Fibroblast of gingiva (primary cell): ENCODE results near the gene TENM4.
"Not testable (repeated sequence)": the region's sequence is repeated elsewhere in the genome, so short reads cannot be mapped to it uniquely, and the experiment has no call there.

Experiments
- DNase-seq: peaks from one replicate; pipeline ENCODE4 v3.0.0-alpha.2; 2011; ENCODE audit warnings: low read depth

Gene TENM4

DNA sequence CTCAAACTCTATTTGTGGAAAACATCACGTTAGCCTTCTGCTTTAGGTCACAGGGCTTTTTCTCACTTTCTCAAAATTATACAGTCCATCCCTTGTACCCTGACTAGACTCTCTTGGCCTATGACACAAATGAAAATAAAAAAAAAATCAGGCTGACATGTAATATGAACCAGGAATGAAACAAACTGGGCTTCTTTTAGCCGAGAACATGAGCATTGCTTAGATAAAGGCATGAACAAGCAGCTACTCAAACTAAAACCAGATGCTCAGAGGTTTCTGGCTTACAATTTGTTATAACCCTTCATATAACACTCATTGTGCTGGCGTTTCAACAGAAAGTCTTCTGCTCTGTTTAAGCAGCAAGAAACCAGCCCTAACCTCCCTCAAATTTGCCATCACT lies 600.6 kb downstream of the TENM4 start:
- DNase-seq, result peak; percentile 89

DNA sequence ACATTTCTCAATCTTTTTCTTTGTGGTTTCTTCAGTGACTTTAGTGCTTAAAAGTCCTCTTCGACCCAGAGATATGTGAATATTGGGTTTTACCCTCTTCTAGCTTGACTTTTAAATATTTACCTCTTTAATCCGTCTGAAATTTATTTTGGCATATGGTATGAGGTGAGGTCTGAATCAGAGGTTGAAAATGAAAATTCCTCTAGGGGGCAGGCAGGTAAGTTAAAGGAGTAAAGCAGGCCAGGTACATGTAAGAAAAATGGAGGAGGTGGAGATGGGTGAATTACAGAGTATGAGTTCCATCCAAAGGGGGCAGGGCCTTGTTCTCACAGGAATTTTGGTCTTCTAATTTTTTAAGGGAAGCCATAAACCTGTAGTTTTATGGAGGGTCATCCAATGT lies 602.4 kb downstream of the TENM4 start:
- DNase-seq, result no peak

DNA sequence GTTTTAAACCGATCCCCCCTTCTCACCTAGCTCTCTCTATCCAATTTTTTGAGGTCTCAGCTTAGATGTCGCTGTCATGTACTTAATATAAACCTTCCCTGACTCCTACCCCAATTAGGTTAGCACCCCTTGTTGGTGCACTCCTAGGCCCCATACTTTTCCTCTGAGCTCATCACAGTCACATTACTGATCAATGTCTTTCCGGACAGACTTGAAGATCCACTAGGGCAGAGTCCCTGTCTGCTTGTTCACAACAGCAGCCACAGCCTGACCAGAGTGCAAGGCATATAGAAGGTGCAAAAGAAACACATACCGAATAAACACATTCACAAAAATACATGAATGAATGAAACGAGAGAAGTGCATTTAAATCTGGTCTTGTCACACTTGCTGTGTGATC lies 605.2 kb downstream of the TENM4 start:
- DNase-seq, result no peak

DNA sequence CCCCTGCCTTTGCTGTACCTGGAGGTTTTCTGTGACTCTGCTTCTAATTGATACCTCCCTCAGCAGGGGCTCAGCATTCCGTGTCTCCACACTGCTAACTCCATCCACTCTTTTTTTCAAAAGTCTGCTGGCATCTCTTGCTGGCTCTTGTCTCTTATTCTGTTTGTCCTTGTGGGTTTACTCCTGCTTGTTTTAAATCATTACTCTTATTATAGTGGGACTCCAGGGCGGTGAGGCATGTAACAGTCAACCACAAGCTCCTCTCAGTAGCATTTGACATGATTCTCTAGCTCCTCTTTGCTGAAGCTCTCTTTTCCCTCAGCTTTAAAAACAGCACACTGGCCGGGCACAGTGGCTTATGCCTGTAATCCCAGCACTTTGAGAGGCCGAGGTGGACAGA lies 605.9 kb downstream of the TENM4 start:
- DNase-seq, result no peak

DNA sequence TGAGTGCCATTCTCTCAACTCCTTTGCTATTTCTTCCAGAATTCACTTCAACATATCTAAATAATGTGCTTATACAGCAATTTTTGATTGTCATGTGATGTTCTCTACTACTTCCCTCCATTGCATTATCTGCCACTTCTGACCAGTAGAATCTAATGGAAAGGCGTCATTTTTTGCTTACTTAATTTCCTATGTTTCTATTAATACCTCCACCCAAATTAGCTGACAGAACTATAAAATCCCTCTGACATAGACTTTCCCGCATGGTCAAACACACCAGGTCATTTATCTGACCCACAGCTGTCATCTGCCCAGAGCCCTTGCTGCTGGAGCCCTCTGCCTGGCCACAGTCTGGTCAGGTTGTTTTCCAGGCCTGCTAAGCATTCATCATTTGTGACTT lies 607.6 kb downstream of the TENM4 start:
- no peak for DNase-seq

DNA sequence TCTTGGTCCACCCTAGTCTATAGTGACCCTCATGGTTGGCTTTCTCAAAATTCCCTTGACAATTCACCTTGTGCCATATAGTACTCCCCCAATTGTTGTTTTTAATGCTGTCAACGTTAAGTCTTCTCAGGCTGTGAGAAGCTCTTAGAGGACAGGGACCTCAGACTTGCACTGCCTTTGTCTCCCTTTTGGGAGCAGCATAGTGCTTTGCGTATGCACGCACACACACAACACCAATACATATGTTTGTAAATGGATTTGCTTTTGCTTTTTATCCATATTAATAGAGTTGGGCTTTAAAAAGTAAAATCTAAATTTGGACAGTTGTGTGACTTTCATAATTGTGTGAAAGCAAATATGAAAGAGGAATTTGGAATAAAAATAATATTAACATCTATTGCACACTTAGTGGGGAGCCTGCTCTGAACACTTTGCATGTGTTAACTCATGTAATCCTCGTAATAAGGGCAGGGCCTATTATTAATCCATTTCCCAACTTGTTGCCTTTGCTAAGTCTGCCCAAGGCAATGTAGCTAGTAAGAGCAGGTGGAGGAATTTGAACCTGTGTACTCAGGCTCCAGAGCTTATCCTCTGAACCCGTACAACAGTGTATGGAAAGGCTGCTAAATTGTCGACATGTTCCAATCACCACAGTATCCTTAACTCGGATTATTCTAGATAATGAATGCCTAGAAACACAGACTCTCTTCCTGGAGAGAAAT lies 608.4 kb downstream of the TENM4 start:
- DNase-seq, result peak; percentile 20

DNA sequence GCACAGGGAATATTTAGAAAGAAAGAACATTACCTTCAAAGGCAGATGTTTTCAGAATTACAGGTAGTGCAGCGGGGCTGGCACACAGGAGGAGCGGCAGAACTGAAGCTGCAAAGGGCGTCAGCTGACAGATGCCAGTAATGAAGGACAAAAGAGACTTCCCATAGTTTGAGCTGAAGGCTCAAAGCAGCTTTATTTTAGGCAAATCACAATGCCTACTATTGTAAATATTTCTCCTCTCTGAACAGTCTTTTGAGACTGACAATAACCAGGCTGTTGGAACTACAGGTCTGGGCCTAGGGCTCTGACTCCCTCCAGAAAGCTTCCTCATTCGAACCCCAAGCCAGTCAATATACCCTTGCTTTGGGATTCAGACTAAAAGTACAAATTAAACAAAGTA lies 609.3 kb downstream of the TENM4 start:
- no peak for DNase-seq

DNA sequence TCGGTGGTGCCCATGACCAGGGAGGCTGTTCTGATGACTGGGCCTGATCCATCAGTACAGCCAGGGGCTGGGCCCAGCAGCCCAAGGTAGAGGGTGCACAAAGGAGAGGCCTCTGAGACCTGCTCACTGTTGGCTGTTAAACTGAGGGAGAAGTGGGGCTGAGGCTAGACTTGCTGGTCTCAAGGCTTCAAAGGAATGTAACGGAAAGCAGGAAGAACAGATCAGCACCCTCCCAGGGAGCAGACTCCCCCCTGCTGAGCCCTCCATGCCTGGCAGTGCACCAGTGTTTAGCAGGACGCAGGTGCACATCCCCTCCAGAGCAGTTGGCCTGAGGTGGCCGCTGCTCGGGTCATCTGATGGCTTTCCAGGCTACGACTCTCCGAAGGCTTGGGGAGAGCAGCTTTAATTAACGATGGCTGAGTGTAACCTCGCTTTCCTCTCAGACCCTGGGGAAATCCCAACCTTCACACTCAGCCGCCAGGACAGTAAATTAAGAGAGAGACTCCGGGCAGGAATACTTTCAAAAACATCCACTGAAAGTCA lies 610.5 kb downstream of the TENM4 start:
- DNase-seq, result no peak

DNA sequence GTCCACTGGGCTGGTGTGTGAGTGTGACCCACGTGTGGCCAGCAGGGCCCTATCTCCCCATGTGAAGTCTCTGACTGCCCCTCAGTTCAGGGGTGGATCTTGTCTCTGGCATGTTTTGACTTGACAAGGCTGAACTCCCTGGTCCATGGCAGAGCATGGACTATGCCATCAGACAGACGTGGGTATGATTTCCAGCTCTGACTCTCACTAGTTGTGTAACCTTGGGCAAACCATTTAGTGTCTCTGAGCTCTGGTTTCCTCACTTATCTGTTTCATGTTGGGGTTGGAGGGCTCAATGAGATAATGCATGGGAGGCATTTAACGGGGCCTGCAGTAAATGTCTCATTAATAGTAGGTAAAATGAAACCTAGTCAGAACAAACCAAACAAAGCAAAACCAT lies 611.7 kb downstream of the TENM4 start:
- no peak for DNase-seq

DNA sequence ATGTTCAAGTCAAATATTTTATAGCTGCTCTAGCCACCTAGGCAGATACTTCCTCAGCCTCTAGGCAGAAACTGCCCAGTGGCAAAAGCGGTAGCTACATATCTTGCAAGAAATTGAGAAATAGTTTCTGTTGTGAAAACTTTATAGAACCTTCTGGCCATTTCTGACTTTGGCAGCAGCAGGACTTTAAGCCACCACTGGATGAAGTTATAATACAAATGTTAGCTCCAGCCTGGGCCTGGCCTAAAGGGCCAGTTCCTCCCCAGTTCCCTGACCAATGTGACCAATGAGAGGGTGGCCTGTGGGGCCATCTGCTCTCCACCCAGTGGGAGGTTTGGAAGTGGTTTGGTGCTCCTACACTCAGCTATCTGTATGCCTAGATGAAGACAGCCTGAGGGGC lies 612.2 kb downstream of the TENM4 start:
- peak; percentile 47 for DNase-seq

DNA sequence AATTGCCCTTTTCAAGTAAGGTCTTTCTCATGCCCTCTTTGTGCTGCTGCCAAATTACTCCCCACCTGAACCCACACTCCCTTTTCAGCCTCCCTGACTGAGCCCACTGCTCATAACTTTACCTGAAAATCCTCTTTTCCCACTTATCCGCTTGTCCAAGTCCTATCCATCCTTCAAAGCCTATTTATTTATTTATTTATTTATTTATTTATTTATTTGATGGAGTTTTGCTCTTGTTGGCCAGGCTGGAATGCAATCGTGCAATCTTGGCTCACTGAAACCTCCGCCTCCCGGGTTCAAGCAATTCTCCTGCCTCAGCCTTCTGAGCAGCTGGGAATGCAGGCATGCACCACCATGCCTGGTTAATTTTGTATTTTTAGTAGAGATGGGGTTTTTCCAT lies 613.5 kb downstream of the TENM4 start:
- not testable (repeated sequence) for DNase-seq

DNA sequence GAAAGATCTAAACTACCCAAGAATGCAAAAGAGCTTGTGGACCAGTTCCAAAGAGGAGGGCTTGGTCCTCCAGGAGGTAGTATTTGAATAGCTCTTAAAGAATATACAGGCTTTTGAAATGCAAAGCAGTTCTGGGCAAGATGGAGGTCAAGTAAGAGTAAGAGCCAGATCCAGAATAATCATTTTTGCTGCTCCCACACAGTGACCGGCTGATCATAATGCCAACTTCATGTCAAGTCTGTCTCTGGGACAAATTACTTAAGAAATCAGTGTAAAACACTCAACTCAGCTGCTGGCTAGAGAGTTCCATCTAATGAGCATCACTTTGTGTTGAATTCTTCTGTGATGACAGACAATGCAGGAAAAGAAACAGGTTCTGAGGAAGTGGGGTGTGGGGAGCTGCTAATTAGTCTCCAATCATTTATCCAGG lies 615.2 kb downstream of the TENM4 start:
- no peak for DNase-seq

DNA sequence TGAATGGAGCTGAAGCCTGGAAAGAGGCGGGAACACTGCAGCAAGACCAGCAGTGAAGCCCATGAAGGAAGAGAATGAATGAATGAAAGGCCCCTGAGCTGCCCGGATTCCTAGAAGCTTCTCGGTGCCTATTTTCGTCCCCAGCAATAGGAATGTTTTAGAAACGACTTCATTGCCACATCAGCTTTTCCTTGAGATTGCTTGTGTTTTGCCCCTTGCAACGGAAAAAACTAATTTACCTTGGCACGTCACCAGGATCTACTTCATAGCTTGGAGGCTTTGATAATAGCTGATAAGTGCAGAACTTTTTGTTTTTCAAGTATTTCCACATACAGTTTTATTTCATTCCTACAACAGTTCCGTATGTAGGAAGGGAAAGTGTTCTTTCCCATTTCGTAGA lies 617.2 kb downstream of the TENM4 start:
- no peak for DNase-seq

DNA sequence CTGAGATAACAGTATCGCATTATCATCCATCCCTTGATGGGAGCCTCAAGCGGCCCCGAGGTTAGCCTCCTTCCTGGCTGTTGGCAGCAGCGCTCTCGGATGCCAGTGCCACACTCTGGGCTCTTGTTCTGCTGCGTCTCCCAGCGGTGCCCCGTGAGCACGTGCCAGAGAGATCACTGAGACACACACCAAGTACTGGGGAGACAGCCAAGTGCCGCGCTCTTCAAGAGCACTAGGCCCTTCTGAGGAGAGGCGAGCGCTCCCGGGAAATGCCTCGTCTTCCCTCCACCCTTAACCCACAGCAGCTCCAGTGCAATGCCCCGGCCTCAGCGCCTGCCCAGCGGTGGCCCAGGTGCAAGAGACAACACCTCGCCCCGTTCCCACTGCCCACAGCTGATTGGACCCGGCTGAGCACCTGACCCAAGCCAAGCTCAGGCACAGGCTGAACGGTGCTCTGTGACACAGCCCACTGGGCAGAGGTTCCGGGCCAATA lies 617.9 kb downstream of the TENM4 start:
- no peak for DNase-seq

DNA sequence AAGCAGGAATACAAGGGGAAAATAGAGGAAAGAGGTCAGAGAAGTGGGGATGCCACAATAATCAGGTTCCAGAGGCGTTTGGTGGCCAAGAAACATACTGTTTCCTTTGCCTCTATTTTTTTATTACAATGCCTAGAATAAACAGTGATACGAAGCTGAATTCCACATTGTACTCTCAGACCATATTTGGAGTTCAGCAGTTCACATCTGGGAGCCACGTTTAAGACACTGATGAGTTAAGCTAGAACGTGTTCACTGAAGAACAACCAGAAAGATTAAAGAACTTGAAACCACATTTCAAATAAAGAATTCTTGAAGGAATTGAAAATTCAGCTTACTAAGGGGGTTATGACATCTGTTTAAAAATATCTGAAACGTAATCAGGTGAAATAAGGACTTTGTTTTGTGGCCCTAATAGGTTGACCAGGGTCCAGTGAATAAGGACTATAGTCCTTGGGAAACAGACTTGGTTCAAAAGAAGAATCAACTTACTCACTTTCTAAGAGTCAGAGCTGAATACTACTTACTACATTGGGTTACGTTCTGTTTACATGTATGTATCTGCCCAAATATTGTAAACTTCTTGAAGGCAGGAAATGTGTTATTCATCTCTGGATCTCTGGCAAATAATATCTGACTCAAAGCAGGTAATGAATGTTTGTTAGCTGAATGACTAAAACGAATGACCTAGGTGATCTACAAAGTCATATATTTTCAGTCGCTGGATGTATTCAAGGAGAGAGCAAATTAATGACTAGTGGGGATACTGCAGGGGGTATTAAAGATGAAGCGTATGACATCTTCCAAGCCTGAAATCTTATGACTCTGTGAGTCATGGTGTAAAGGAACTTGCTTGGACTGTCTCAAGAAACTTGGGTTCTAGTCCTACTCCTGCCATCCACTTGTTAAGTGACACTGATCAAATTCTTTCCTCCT lies 619.2 kb downstream of the TENM4 start:
- DNase-seq, result peak; percentile 52

DNA sequence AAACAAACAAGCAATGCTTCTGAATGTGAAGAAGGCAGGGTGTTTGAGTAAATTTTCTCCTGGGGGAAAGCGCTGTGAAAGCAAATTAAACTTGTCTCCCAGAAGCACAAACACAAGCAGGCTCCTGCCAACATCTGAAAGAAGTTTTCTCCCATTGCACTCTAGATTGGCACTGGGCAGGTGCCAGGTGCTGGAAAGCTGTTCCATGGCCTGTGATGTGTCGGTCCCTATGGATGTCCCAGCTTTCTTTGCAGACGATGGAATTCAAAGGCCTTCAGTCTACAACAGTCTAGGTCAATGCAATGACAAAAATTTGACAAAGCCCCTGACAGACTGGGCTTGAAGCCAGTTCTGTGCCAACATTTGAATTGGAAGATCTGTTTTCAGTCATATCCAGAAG lies 620.1 kb downstream of the TENM4 start:
- DNase-seq, result no peak

DNA sequence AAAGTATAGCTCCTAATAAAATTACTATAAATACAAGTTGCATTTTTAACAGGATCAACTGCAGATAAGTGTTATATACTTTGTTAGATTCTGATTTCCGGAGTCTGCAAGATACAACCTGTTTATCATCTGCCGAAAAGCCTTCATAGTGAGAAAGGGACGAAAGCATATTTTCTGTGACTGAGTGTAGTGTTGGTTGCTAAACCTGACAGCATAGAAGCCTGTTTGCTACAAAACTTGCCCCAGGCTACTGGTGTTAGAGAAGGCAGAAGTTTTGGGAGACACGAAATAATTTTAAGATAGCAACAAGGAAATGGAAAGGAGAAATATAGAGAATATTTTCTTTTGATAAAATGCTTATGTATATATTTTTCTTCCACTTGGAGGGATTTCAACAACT lies 622.6 kb downstream of the TENM4 start:
- DNase-seq, result no peak

DNA sequence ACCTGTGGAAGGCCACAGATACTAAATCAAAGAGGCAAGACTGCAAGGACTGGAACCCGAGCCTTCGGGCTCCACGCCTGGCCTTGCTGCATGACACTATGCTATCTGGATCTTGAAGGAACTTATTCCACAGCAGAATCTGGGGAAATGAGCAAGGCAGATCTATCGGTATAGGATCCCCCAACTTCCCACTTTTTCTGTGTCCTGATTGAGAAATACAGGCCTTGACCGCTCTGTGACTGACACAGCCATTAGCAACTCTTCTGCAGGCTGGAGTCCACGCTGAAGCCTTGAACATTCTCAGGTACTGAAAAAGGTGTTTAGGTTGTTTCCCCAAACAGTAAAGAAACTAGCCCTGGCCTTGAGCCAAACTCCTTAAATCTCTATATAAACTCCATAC lies 625.0 kb downstream of the TENM4 start:
- DNase-seq, result no peak

DNA sequence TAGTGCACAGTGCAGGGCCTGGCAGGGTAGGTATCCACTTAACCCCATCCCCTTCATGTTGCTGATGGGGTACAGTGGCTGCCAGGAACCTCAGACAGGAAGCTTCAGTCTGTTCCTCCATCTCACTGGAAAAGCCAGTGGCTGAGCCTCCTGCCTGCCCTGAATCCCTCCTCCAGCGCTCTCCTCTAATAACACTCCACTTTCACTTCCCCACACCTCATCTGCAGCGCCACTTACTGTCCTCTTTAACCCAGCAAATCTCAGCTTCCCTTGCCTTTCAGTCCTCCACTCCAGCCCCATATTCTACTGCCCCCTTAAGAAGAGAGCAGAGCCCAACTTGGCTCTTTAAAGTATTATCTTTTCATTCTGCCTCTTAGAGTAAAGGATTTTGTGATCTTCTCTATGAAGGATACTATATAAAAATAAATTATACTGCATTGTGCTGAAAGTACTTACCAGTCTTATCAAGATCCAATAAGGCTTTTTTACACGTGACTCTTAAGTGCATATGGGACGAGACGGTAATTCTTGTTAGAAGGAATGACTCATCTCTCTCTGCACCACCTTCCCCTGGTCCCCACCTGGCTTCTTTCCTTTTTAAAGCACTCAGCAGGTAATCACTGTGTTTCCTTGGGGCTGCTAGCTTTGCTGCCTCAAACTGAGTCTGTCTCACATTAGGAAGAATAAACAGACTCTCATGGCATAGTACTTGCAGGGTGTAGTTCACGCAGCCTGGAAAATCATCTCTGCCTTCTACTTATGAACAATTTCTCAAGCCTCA lies 628.1 kb downstream of the TENM4 start:
- DNase-seq, result no peak

DNA sequence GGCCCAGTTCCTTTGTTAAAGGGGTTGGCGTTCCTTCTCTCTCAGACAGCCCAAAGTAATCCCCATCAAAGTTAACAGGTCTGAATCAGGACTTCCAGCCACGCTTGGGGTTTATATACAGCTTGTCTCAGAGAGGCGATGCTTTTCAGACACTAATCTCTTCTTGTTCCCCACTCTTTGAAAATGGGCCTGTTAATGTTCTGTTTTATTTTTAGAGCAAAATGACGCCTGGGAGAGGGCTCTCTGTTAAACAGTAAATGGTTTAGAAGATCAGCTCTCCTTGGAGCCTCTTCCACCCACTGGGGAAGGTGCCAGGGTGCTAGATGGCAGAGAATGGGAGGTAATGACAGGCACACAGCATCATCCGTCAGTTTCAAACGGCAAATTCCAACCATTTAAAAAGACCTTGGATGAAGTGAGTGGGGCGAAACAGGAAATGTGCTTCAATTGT lies 630.2 kb downstream of the TENM4 start:
- no peak for DNase-seq

DNA sequence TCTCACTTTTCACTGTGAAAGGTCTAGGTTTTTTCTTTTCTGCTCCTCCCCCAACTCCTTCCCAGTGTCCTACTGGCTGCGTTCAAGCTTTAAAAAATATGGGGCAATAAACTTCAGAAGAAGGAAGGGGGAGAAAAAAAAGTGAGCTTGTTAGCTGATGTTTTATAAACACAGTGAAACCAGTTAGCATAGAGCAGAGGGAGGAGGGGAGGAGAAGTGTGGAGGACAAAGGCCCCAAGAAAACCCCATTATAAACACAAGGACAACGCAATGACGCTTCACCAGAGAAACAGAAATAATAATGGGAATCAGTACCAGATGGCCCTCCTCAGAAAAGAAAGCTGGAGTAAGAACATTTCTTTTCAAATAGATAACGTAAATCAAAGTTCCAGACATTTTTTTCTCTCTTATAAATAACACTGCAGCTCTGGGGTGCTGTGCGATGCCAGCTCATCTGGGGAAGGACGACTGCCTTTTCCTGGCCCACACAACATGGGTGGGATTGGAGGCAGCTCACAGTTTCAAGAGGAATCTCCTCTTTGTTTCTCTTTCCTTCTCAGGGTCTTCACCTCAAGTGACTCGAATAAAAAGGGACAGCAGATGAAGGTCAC lies 630.8 kb downstream of the TENM4 start:
- peak; percentile 78 for DNase-seq

DNA sequence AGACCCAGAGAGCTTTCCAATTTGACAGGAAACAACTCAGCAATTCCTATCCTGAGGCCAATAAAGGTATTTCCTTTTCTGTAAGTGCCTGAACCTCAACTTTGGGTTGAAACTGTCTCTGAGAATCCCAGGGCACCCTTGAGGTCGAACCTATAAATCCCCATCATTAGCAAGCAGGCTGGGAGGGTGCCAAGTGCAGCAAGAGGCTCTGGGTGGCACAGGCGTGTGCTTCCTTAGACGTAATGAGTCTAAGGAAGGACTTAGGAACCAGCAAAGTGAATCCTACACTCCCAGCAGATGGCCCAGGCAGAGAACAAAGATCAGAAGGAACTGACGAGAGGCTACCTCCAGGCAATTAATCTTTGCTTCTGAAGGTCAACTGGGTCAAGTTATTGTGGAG lies 631.9 kb downstream of the TENM4 start:
- no peak for DNase-seq
